Iris pigment epithelial cell (primary cell): ENCODE results near the gene PI3.
"Not testable (repeated sequence)": the region's sequence is repeated elsewhere in the genome, so short reads cannot be mapped to it uniquely, and the experiment has no call there.

Experiments
- DNase-seq: peaks from one replicate; pipeline ENCODE4 v3.0.0-alpha.2; 2011; ENCODE audit warnings: low read depth

The PI3 gene, protein sequence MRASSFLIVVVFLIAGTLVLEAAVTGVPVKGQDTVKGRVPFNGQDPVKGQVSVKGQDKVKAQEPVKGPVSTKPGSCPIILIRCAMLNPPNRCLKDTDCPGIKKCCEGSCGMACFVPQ

DNA sequence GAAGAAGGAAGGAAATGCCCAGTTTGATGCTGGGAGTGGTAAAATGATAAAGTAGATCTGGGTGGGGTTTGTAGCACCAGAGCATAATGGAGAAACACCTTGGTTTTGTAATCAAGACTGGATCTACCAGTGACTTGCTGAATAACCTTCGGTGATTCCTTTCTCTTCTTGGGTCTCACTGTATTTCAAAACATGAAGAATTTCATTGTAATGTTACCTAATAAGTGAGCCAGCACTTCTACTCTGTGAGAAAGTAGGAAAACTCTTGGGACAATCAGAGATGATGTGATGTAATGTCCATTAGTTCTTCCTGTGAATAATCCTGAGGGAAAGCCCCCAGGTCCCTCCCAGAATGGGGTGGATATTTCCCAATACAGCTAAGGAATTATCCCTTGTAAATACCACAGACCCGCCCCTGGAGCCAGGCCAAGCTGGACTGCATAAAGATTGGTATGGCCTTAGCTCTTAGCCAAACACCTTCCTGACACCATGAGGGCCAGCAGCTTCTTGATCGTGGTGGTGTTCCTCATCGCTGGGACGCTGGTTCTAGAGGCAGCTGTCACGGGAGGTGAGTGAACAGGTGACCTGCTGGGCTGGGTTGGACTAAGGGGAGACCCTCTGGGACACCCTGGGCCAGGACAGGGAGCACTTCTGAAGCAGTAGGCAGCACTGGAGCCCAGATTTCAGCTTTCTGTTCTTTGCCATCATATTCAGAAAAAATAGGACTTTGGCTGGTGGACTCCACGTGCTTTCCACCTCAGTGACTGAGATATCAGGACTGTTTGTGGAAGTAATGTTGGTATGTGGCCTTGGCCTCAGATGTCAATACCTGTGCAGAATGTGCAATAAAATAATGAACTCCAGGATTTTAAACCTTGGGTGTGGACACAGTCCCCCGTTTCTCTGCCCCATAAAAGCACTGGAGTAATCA is at the start of gene PI3:
PI3 (plus strand) TSS at position 469 of the 931 bp plus-strand sequence; CDS start at position 490, 21 bp downstream.
- DNase-seq = no peak

DNA sequence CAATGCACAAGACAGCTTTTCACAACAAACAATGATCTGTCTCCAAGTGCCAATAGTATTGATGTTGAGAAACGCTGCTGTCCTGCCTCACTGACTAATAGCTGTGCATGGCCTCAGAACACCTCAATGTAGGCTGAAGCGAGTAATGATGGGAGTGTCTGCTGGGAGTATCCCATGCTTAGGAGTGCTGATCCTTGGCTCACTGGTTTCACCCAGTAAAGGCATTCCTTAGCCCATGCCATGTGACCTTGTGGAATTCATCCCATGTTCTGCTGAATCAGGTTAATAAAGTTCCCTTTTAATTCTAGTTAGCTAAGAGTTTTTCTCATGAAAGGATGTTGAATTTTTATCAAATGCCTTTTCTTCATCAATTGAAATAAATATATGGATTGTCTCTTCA is 46.6 kb upstream of the PI3 start:
- no peak for DNase-seq

DNA sequence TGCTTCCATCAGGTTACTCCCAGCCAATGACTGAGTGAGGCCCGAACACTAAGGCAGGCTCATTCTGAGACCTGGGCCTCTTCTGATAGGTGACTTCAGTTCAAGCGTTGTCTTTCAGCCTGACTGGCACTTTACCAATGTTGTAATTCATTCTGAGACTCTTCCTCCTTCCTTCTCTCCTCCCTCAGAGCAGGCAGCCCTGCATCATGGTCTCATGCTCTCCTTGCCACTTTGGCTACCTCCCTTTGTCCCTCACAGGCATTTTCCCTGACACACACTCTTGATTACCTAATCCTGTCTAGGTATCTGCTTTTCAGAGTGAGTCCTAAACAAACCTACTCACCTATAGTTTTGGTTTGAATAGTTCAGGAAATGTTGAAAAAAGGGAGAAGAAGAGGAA is 37.8 kb upstream of the PI3 start:
- no peak for DNase-seq

DNA sequence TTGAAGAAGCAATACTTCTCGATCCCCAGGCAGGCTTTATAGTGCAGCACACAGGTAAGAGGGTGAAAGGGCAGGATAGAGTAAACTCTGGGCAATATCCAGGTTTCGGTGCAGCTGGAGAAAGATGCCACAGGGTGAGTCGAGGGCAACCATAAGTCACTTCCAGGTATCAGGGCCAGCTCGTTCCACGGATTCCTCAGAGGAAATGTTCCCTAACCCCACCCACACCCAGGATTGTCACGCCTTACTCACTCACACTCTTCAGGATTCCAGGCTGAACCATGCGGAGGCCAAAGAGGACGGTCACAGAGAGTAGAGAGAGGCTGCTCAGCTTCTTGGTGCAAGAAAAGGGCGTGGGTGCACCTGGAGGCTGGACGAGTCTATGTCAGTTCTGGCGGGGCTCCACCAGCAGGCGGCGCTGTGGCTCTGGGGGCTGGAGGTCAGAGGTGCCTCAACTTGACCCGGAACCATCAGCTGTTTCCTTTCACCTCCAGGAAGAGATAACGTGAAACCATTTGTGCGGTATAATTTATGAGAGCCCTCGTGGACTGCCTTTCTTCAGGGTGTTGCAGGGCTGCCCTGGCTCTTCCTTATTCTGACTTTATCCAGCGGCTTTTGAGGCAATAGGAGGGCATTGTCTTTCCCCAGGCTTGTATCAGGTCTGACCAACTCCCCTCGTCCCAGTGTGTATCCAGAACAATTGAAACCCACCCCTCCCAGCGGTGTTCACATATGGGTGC is 36.0 kb upstream of the PI3 start:
- peak; percentile 11 for DNase-seq

DNA sequence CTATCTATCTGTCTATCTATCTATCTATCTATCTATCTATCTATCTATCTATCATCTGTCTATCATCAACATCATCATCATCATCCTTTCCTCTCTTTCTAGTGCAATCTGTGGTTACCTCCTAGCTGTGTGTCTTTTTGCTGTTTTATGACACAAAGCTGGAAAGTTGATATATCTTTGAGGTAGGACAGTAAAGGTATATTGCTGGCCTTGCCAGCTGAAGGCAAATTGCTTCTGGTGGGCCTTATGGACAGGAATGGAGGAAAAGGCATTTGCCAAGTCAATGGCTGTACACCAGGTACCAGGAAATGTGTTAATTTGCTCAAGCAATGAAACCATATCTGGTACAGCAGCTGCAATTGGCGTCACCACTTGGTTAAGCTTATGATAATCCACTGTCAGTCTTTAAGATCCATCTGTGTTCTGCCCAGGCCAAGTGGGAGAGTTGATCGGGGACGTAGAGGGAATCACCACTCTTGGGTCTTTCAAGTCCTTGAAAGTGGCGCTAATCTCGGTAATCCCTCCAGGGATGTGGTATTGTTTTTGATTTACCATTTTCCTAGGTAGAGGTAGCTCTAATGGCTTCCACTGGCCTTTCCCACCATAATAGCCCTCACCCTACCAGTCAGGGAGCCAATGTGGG is 34.8 kb upstream of the PI3 start:
- not testable (repeated sequence) for DNase-seq

DNA sequence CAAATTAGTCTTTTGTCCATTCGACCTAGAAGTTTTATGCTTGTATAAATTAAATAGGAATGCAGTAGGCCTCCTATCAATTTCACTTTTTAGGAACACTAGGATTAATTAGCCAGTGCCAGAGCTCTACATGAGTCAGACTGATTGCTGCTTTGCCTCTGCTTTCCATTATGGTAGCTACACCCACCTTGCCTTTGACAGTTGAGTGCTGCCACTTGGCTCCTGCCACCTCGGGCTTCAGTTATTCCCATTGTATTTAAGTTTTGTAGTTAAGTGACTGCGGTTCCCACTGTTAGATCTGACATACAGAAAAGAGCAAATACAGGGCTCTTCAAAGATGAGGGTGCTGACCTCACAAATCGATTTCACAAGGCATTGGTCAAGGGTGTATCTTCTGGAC is 33.9 kb upstream of the PI3 start:
- DNase-seq = no peak

DNA sequence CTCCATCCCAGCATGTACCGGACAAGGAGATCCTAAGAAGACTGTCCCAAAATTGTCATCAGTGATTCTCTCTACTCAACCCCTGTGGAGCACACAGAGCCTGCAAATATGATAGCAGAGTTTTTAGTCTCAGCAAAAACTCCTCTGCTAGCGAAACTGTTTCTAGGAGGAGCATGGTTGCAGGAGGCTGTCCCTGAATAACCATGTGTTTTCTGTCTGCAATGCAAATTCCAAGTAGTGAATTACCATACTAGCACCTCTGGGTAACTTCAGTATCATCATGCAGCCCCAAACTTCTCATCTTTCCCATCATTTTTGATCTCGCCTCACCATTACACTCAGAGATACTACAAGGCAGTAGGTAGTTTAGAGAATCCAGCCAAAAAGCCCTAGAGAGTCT is 25.6 kb upstream of the PI3 start:
- no peak for DNase-seq

DNA sequence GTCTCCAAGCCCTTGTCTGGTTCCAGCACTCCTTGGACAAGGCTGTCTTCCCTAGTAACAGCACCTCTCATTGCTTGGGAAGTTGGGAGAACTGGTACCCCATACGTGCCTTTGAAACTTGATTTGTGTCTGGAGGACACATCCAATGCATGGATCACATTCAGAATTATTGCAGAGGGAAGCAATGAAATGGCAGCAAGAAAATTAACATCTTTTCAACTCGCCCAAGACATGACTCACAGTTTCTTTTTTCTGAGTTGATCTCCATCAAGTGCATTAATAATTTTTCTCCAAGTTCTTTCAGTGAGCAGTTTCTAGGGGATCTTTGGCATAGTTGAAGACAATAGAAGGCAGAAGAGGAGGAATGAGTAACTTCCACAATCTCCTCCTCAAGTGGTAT is 22.3 kb upstream of the PI3 start:
- no peak for DNase-seq

DNA sequence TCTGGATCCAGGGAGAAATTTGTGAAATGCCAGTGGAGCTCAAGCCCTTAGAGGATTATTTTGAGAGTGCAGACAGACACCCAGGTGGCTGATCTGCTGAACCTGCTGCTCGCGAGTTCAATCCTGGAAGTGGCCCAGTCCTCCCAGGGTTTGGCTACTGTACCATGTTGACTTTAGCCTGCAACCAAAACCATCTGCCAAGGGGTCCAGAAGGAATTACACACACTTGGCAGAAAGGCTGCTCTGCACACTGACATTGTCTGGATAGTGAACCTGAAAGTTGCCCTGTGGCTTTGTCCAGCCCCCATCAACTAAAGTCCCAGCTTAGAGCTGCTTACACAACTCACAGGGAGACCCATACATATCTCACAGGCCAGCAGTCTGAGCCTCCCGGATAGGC is 21.6 kb upstream of the PI3 start:
- no peak for DNase-seq

DNA sequence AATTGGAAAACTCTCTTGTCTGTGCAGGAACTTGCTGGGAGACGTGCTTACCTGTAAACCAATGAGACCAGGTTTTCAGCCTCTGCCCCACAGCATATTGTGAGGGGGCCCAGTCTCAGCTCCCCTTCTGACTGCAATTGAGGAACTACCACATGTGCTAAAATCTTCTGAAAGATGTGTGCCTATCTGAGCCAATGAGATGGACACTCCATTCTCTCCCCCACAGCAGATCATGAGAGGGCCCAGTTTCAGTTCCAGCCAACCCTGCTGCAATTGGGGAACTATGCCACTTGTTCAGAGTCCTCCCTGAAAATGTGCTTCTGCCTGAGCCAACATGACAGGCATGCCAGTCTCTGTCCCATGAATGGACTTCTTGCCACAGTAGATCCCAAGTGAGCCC is 20.9 kb upstream of the PI3 start:
- DNase-seq = no peak

DNA sequence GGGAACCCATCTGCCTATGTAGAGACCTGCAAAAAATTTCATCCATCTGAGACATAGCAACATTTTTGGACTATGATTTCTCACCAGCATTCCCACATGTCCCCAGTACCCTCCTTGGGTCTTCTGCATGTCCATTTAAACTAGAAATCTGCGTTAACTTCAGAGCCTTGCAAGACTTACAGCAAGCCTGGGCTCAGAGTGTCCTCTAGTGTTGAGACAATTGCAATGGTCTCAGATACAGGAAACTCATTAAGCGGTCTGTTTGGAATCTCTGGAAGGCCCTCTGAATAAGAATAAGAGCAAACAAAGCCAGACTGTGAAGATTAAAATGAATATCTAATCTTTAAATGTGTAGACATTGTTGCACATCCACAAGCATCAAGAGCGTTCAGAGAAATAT is 20.5 kb upstream of the PI3 start:
- DNase-seq = no peak

DNA sequence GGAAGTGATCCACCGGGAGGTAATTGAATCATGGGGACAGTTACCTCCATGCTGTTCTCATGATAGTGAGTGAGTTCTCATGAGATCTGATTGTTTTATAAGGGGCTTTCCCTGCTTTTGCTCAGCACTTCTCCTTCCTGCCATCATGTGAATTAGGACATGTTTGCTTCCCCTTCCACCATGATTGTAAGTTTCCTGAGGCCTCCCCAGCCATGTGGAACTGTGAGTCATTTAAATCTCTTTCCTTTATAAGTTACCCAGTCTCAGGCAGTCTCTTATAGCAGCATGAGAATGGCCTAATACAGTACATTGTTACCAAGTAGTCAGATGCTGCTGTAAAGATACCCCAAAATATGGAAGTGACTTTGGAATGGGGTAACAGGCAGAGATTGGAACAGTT is 19.9 kb upstream of the PI3 start:
- not testable (repeated sequence) for DNase-seq

DNA sequence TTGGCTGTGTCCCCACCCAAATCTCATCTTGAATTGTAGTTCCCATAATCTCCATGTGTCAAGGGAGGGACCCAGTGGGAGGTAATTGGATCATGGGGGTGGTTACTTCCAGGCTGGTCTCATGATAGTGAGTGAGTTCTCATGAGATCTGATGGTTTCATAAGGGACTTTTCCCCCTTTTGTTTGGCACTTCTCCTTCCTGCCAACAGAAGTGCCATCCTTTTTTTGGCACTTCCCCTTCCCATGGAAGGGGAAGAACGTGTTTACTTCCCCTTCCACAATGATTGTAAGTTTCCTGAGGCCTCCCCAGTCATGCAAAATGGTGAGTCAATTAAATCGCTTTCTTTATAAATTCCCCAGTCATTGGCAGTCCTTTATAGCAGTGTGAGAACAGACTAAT is 18.0 kb upstream of the PI3 start:
- no peak for DNase-seq

DNA sequence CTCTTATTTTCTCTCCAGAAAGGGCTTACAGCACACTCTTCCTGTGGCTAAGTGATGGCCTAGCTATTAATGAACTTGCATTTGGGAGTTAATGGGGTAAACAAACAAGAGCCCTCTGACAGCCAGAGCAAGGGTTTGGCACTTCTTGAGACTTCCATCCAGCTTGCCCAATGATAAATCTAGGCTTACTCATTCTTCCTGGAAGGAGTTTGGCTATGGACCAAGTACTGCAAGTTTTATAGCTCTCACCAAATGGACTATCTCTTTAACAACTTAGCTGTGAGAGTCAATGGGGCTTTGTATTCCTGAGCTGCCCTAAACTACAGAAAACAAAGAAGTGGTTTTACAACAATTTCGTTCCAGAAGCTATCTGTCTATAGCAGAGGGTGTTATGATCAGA is 16.7 kb upstream of the PI3 start:
- peak; percentile 81 for DNase-seq

DNA sequence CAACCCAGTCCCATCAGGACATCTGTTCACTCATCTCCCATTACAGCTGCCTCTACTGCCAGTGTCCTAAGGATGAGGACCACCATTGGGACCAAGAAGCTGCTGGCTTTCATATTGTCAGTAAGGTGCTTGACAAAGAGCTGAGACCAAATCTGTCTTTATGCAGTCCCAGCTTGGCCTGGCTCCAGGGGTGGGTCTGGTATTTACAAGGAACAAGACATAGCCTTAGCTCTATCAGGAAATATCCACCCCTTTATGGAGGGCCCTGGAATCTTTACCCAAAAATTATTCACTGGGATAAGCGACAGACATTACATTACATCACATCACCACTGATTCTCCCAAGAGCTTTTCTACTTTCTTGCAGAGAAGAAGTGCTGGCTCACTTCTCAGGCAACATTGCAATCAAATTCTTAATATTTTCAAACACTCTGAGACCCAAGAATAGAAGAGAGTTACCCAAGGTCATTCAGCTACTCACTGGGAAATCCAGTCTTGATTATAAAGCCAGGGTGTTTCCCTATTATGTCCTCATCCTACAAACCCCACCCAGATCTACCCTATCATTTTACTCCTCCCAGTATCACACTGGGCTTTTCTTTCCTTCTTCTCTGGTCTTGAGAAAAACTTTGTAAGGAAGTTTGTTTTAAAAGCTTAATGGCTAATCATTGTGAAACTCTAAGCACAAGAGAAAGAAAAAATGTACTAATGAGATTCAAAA is 11.5 kb upstream of the PI3 start:
- DNase-seq = no peak

DNA sequence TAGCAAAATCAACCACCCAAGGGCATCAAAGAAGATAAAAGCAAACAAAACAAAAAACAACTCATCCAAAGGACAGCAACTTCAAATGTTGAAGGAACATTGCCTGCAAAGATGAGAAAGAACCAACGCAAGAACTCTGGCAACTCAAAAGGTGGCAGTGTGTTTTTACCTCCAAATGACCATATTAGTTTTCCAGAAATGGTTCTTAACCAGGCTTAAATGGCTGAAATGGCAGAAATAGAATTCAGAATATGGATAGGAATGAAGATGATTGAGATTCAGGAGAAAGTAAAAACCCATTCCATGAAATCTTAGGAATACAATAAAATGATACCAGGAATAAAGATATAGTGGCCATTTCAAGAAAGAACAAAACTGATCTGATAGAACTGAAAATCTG is 9.8 kb upstream of the PI3 start:
- DNase-seq = no peak

DNA sequence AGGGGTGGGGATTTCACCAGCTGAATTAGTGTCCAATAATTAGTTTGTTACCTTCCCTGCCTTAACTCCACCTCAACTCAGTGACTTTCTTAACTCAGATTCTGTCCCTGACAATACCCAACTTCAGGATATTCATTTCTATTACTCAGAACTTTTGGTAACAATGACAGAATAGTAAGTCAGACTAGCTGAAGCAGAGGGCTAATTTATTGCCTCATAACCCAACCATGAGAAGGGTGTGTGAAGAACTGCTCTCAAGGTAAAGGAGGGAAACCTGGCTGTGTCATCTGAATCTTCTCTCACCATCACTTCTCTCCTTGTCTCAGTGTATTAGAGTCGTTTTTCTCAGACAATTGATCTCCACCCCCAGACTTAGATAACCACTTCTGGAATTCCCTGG is 1.2 kb upstream of the PI3 start:
- no peak for DNase-seq

DNA sequence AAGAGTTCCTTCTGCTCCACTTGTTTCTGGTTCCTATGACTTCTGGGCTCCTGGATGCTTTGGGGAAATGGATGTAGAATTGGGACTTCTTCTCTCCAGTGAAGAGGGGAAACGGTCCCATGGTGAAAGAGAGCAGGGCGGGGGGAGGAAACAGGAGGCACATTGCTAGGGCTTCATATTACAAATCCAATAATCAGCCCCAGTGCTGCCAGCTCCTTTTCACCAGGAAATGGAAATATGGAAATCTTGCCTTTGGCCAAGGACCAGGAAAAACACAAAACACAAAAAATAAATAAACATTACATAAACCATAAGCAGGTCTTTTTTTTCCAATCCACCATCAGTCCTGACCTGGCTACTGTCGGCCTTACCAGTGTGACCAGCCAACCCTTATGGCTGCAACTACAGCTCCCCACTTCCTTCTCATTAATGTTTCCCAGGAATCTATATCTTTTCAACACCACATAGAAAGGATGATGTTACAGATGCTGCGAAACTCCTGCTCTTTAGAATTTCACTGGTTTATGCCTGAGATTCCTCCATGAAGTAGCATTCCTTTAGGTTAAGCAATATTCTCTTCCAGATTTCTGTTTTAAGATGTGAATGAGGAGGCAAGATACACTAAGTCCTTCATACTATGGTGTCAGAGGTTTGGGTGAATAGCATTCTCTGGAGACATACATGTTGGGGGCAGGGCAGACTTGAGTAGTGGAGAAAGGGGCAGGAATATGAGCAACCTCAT is 2.0 kb downstream of the PI3 start:
- DNase-seq = no peak

DNA sequence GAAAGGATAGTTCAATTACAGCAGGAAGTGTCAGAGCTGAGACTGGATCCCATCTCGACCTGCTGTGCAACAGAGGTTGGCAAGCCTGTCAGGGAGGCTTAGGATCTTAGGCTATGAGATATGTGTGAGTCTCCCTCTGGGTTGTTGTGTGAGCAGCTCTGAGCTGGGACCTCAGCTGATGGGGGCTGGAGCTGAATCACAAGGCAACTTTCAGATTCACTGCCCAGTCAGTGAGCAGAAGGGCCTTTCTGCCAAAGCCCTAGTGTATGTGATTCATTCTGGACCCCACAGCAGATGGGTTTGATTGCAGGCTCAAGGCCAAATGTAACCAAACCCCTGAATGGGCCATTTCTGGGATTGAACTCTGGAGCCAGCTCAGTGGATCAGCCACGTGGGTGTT is 4.5 kb downstream of the PI3 start:
- DNase-seq = no peak

DNA sequence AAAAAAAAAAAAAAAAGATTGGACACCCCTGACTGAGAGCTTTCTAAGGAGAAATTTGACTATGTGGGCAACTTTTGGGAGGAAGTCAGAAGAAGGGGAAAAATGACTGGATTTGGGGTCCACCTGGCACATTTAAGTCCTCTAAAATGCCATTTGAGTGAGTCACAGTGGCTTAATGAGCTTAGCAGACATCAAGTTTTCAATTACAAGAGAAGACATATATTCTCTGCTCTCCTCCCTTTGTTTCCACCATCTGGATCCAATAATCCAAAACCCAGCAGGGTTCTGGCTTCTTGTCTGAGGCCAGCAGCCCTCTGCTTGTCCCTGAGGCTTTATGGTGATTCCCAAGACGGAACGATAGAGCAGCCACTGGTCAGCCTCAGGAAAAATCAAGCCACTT is 6.9 kb downstream of the PI3 start:
- no peak for DNase-seq

DNA sequence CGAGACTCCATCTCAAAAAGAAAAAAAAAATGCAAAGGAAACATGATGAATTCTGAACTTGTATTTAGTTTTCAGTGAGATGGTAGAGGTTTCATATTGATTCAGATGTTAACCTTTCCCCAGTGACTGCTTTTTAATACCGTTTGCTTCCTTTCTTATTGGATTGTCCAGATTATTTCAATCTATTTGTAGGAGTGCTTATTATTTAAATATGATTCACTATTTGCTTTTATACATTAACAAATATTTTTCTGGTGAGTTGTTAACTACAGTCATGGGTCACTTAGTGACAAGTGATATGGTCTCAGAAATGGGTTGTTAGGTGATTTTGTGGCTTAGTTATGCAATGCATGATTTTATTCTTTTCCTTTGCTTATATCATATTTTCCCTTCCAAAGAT is 8.4 kb downstream of the PI3 start:
- no peak for DNase-seq
